A673 (cell line): Measurements from ENCODE around the gene LCE7A.

ENCODE experiments used
- CTCF ChIP-seq: fragments of 300-800, 200-600 bp; sonication (generic); conservative IDR thresholded peaks from 2 replicates; pipeline ENCODE4 v1.5.1; 2017; ENCODE audit warnings: low read depth, mild to moderate bottlenecking, antibody characterized with exemption, low read length, moderate library complexity, mixed read lengths
- EZH2 ChIP-seq: fragments of 200-600 bp; sonication (generic); IDR thresholded peaks from 2 replicates; pipeline ENCODE4 v1.6.1; 2017; ENCODE audit warnings: borderline replicate concordance, low read depth, mild to moderate bottlenecking, mixed read lengths, antibody characterized with exemption, low read length; ENCODE audit not compliant: poor library complexity, severe bottlenecking

DNA sequence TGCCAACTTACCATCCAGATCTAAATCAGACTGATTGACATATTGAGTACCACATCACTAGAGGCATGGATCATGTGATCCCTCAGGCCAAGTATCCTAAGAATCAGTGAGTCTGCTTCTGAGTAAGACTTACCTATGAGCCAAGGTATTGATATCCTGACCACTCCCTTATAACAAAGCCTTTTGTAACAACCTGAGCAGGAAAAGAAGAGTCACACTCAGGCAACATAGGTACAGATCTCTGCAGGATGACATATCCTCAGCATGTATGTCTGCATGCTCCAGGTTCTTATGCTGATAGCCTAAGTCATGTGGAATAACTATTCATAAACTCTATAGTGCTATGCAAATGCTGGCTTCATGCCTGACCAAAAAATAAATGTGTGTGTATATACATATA lies 34.8 kb upstream of the LCE7A start:
- TF ChIP-seq EZH2 (no peak), CTCF (no peak)
